GM12873 (cell line): ENCODE measurements around the gene RNASE7.

Experiments used
- CTCF ChIP-seq: IDR thresholded peaks from 2 replicates; pipeline ENCODE4 v1.5.1; 2012; ENCODE audit warnings: low read depth, mild to moderate bottlenecking, moderate library complexity, low read length, control low read depth; ENCODE audit not compliant: insufficient read depth; ENCODE audit errors: missing control alignments

The RNASE7 gene

GRCh38 chr14:21001218-21001617, 40.9 kb upstream of the RNASE7 start:
- TF ChIP-seq CTCF: no peak

GRCh38 chr14:21003788-21004346, 38.3 kb upstream of the RNASE7 start:
- no peak for TF ChIP-seq CTCF

GRCh38 chr14:21011136-21011535, 31.0 kb upstream of the RNASE7 start:
- no peak for TF ChIP-seq CTCF

GRCh38 chr14:21014761-21015190, 27.4 kb upstream of the RNASE7 start:
- peak; percentile 88 for TF ChIP-seq CTCF

- no peak for TF ChIP-seq CTCF
Measured at GRCh38 chr14:21015312-21015711, 26.9 kb upstream of the RNASE7 start.

- TF ChIP-seq CTCF: no peak
Measured at GRCh38 chr14:21016413-21017190, 25.6 kb upstream of the RNASE7 start.

GRCh38 chr14:21017528-21018245, 24.5 kb upstream of the RNASE7 start:
- no peak for TF ChIP-seq CTCF
